K562 (cell line): ENCODE data around the gene LMO4.

ENCODE experiments used
- FOXA1 ChIP-seq: fragments of 450-650 bp; IDR thresholded peaks from 2 replicates; pipeline ENCODE4 v1.6.1; 2016; ENCODE audit warnings: mild to moderate bottlenecking, borderline replicate concordance
- RBM39 ChIP-seq: fragments of 200-400 bp; formaldehyde crosslinking; optimal IDR thresholded peaks from 2 replicates; pipeline ENCODE3; 2018; ENCODE audit warnings: low read depth, low read length

DNA sequence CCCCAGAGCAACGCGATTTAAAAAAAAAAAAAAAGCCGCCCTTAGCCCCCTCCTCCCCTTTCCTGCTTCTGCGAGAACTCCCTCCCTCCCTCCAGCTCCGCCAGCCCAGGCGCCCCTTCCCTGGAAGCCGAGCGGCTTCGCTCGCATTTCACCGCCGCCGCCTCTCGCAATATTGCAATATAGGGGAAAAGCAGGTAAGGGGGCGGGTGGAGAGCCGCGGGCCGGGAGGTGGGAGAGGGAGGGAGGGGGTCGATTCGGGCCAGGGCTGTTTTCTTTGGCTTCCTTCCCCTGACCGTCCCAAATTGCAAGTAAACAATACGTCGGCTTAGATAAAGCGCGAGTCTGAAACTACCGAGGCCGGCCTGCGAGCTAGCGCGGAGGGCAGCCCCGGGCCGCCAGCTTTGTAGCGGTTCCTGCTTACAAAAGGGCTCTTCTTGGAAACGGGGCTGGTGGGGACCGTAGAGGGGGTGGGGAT lies 408 bp downstream of the LMO4 start:
- TF ChIP-seq FOXA1 (no peak), RBM39 (no peak)
